Hematopoietic multipotent progenitor cell treated with erythropoietin and hydrocortisone succinate and interleukin-3 and kit ligand, for 4 days (in vitro differentiated cells): ENCODE measurements around the gene RD3L.

Experiments used
- DNase-seq: peaks from one replicate; pipeline ENCODE4 v3.0.0-alpha.2; 2015

RD3L gene

GRCh38 chr14:103892247-103892646 lies 50.1 kb downstream of the RD3L start:
- DNase-seq: no peak

DNA sequence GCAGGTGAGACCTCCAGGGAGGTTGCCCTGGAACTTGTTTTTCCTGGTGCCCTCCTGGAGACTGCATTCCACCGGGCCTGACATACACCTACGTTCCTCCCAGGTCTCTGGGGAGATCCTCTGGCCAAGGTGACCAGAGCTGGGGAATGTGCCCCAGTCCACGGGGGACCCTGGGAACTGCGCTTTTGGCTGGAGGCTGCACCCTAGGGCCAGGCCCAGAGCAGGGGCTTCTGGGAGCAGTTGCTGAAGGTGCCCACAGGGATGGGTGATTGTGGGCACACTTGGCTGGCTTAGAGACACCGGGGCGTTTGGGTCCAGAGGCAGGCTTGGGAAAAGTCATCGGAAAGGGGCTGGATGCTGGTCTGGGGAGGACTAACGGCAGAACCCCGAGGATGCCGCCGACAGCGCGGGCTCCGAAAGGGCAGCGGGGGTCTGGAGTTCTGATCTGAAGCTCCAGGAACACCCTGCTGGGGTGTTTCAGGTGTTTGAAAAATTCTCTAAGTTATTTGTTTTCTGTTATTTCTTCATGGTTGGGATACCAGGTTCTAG lies 50.6 kb downstream of the RD3L start:
- no peak for DNase-seq

DNA sequence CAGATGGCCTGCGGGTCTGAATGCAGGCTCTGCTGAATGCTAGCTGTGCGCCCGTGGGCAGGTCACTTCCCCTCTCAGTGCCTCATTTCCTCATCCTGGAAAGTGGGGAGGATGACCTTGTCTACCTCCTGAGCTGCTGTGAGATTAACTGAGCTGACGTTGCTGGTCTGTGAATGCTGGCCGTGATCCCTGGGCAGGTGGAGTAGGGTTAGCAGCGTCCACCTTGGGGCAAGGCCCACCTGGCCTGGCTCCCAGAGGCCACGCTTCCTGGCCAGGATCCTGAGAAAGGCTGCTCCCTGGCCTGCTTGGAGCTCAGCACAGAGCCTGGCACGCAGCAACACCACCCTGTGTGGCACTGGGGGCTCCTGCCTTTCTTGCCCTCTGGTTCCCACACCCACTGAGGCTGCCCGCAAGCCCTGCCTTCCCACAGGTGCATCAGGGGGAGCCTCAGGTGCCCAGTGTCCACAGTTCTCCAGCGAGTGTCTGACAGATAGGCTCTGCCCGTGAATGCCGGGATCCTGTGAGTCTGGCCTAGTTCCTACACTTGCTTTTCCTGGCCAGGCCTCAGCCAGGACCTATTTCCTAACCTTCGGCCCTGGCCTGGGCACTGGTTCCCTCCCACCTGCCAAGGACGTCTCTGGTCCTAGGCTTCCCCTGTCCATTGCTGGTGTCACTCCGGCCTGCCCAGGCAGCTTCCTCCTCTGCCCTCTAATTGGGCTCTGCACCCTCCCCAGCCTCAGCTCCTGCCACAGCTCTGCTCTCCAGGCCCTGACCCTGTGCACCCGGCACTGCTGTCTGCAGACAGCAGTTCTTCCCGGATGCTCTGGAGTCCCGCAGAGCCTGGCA lies 51.3 kb downstream of the RD3L start:
- DNase-seq: no peak
